Left renal pelvis (tissue), 4 donors: ENCODE measurements around the gene WNT3. TPM values are rescaled to one million over a fixed set of nuclear protein-coding genes. Genes with fewer than 3 reads are reported as not detected.
"Not testable (repeated sequence)": the region's sequence is repeated elsewhere in the genome, so short reads cannot be mapped to it uniquely, and the experiment has no call there.

Experiments
- DNase-seq, 4 donors: peaks; one replicate each; pipeline ENCODE4 v3.0.0-alpha.2; 2013; ENCODE audit warnings: low read depth in 4 of 4, low spot score in 3 of 4
- polyA plus RNA-seq, 4 donors: library from polyadenylated mRNA; unstranded; fragments of 120-200 nt; gene quantifications; one replicate each; pipeline ENCODE4 v1.2.1, GENCODE V29; 2013; ENCODE audit not compliant: insufficient read length in 4 of 4

The WNT3 gene
- polyA plus RNA-seq, 4 donors: 1.7 to 2.4 (median 2.0) TPM

DNA sequence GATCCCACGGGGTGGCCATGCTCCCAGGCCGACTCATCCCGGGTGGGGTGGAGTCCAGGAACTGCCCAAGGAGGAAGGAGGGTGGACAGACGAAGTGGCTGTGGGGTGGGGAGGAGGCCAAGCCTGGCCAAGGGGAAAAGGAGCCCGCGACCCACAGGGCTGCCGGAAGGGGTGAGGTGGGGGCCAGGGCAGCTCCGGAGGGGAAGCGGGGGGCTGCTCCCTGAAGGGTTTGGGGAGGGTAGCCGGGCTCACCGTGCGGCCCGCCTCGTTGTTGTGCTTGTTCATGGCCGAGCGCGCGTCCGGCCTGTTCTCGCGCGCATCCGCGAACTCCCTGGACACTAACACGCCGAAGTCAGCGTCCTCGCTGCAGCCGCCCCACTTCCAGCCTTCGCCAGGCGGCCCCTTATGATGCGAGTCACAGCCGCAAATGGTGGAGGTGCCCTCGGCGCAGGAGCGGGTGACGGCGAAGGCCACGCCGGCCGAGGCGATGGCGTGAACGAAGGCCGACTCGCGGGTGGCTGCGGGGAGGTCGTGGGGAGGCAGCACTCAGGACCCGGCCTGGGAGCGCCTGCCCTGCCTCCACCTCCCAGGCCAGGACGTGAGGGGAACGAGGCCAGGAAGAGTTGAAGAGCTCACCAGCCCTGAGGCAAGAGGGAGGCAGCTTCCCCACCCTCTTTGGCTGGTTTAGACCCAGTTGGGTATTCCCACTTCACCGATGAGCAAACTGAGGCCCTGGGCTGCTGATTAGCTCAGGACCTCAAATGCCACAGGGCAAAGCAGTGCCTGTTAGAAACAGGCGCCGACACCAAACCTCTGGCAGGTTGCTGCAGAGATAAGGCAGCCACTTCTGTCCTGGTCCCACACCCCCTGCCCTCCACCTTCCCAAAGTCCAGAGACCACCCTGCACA lies 48.7 kb downstream of the WNT3 start:
- no peak for DNase-seq

DNA sequence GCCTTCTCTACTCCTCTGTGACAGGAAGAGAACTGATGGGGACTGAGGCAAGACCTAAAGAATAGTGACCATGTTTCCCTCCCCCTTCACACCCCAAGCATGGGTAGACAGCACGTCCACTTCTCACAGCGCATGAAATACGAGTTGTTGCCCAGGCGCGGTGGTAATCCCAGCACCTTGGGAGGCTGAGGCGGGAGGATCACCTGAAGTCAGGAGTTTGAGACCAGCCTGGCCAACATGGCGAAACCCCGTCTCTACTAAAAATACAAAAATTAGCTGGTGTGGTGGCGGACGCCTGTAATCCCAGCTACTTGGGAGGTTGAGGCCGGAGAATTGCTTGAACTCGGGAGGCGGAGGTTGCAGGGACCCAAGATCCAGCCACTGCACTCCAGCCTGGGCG lies 49.6 kb downstream of the WNT3 start:
- DNase-seq: not testable (repeated sequence)

DNA sequence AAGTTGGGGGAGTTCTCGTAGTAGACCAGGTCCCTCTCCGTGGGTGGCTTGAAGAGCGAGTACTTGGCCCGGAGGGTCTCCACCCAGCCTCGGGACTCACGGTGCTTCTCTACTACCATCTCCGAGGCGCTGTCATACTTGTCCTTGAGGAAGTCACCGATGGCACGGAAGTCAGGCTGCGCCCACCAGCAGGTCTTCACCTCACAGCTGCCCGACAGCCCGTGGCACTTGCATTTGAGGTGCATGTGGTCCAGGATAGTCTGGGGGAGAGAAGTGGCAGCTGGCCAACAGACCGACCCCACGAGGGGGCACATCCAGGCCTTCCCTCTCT lies 50.0 kb downstream of the WNT3 start:
- DNase-seq: no peak

GRCh38 chr17:46766493-46767491 lies 51.7 kb downstream of the WNT3 start:
- no peak for DNase-seq

DNA sequence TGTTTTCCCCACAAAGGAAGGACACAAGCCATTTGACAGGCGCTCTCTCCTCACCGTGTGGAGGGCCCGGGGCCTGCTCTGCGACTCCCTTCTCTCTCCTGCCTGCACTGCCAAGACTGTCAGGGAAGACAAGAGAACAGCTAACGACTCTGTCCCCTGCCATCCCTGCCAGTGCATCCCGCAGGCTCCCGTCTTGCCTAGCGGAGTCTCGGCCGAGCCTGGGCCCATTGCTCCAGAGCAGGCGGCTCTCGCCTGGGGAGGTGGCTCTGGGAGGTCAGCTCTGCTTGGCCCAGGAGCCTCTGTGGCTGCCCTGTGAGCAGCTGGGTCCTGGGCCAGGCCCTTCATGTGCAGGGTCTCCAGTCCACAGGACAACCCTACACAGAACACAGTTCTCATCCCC lies 53.0 kb downstream of the WNT3 start:
- no peak for DNase-seq

- no peak for DNase-seq
These were observed 53.6 kb downstream of the WNT3 start for GRCh38 chr17:46764709-46765401.

DNA sequence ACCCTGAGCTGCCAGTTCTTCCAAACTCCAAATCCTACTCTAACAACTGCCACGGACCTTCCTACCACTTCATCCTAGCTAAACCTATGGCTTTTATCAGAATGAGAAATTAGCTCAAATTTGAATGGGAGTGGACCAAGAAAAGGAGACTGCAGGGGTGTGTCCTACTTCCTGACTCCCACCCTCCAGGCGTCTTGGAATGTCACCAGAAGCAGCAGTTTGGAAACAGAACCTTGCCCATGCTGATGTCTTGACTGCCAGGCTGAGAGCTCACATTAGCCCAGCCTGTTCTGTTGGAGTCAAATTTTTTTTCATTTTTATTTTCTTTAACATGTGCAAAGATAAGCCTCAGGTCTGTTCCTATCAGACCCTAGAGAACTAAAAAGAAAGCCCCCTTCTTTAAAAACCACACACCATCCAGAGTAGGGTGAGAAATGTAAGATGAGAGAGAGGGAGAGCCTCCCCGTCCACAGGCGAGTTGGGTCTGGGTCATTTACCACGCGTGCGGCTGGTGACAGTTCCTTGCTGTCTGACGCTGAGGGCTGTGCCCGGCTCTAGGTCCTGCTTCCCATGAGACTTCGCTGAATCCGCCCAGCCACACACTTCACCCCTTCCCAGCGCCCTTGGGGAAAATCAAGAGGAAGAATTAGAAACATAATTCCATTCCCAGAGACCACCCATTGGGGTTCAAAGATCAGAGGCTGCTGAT lies 54.3 kb downstream of the WNT3 start:
- no peak for DNase-seq

DNA sequence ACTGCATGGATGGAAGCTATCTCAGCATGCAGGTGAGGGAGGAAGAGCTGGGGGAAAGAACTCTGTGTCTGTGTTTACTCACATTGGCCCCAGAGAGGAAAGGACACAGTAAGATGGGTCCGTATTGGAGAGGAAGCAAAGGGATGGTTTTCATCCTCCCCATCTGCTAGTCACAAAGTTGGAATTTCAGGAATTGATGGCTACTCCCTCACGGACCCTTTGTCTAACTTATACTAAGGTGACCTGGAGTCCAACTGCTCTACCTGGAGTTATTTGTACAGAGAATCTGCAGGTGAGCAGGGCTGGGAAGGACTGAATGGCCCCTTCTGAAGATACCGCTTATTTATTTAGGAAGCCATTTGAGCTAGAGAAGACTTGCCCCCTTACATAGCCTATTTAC lies 55.1 kb downstream of the WNT3 start:
- no peak for DNase-seq

DNA sequence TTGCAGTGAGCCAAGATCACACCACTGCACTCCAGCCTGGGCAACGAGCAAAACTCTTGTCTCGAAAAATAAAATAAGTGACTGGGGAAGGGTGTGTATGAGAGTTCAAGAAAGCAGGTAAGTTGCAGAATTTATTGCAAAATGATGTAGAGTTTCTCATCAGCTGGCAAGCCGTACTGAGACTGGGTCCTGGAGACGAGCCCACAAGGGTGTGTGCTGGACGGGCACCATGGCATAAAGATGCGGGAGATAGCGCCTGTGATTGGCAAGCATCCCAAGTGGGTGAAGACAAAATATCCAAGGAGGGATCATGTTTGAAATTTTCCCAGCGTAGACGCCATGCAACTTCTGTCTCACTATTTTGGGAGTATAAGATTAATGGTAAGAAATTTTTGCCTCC lies 59.4 kb downstream of the WNT3 start:
- no peak for DNase-seq

GRCh38 chr17:46758614-46759013 lies 59.9 kb downstream of the WNT3 start:
- no peak for DNase-seq

DNA sequence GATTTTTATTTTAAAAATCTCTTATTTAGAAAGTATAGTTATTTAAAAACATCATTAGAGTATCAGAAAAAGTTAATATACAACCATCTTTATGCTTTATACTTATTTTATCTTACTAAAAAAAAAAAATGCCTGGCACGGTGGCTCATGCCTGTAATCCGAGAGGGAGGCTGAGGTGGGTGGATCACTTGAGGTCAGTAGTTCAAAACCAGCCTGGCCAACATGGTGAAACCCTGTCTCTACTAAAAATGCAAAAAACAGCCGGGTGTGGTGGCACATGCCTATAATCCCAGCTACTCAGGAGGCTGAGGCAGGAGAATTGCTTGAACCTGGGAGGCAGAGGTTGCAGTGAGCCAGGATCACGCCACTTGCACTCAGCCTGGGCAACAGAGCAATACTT lies 60.9 kb downstream of the WNT3 start:
- not testable (repeated sequence) for DNase-seq

- DNase-seq: no peak
These were observed 61.6 kb downstream of the WNT3 start for GRCh38 chr17:46756861-46757260.

GRCh38 chr17:46756081-46756735 lies 62.3 kb downstream of the WNT3 start:
- no peak for DNase-seq

DNA sequence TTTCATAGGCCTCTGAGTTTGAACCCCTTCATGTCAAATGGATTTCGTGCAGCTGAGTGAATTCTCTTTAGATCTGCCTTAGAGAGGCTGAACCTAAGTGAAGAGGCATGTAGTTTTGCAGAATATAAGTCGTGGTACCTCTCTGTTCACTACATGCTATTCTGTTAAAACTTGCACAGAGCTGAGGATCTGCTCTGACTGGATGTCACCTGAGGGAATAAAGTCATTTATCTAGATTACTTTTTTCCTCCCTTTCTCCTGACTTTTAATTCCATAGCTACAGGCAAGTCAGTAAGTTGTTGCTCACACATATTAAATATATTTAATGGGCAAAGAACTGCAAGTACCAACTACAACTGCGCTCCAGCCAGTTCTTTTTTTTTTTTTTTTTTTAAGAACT lies 64.7 kb downstream of the WNT3 start:
- DNase-seq: no peak

DNA sequence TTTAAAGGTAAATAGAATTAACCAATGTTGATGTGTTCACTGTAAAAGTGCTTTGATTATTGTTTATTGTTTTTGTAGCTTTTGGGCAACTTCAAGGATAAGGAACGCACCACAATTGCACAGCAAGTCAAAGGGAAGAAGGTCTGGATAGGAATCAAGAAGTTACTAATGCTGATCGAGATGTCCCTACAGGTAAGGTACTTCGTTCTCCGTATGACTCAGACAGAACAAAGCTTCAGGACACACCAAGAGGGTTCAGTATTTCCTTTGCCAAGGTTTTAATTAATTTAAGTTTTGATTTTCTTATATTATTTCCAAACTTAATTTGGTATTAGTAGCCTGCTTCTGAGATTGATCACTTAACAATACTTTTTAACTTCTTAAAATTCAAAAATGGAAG lies 67.1 kb downstream of the WNT3 start:
- DNase-seq: no peak

DNA sequence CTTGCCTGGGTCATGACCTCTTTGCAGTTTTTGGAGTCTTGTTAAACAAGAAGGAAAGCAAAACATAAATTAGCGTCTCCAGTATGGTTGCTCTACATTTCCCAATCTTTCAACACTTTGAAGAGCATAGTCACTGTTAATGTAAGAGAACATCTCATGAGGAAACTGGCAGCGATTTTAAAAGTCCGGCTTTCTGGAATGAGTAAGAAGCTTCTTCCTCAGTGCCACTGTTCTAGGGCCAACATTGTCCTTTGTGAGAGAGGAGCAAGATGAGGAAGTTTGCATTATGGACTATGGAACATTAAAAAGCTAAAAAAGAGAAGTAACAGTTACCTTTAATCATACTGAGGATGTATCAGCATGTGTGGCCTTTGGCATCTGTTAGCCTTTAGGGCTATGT lies 73.1 kb downstream of the WNT3 start:
- DNase-seq: no peak

DNA sequence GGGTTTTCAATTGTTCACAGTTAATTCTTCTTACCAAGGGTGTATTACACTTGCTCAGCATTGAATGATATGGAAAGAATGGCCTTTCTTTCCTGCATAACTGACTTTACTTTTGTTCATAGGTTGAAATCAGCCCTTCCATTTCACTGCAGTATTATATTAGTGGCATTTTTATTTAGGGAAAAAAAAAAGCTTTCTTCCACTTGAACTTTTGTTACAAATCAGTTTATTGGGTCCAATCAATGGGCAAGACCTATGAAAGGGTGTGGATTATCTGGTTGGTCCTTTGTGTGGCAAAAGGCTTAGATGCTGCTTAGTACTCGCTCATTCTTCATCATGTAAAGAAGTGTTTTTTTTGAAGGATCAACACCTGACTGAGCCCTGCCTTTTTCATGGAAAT lies 74.1 kb downstream of the WNT3 start:
- DNase-seq: no peak

DNA sequence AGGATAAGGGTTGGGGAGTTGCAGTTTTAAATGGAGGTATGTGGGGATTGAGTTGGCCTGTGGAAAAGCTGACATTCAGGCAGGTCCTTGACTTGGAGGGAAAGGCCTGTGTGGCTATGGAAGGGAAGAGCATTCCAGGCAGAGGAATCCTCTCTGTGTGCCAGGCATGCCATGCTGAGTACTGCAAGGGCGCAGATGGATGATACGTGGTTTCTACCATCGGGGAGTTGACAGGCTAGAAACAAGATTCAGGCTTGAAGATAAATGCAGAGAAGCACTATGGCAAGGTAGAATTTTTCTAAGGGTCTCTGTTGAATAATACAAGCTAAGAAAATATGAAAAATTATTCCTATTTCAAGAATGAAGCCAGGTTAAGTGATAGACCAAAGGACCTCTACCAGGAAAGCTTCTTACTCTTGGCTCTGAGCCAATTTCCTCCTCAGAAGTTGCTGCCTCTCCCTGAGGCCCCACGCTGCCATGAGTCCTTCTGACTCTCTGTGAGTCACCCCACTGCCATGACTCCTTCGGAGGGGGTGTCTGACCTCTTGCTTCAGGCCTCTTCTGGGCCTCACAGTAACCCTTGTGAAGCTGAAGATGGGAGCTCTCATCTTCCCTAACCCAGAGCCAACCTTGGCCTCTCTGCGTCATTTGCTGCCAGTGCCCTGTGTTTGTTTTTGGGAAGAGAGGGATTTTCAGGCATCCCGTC lies 75.8 kb downstream of the WNT3 start:
- no peak for DNase-seq

- DNase-seq: no peak
These were observed 77.3 kb downstream of the WNT3 start for GRCh38 chr17:46741122-46741730.
